Measurements from ENCODE around the gene PRR5.

PRR5 gene

GRCh38 chr22:44709881-44710392 lies 7.9 kb downstream of the PRR5 start:
- no peak overlapping the region for H3K27ac ChIP-seq (ENCODE audit: low read depth, low read length)
- H3K9me2 ChIP-seq (replicated peaks; ENCODE audit: control insufficient read depth, low read length): no peaks in the 10 kb centered on the region
- no peaks in the 10 kb centered on the region for H3K79me2 ChIP-seq (ENCODE audit: control insufficient read depth, low read length)
- no peak overlapping the region for H3K4me2 ChIP-seq (ENCODE audit: low read length)
- TF ChIP-seq EZH2phosphoT487 (IDR thresholded peaks at IDR 0.05; ENCODE audit: borderline replicate concordance, low read length): no peak
- no peak overlapping the region for H3K4me3 ChIP-seq (ENCODE audit: low read length)
- H3K36me3 ChIP-seq (ENCODE audit: control insufficient read depth, low read length): no peaks in the 10 kb centered on the region
- H3K27me3 ChIP-seq (ENCODE audit: control insufficient read depth, low read length): no peaks in the 10 kb centered on the region
- no peaks in the 10 kb centered on the region for H3K4me1 ChIP-seq (ENCODE audit: control insufficient read depth, low read length)
- H4K20me1 ChIP-seq (ENCODE audit: control insufficient read depth, insufficient read depth, low read depth, low read length): no peaks in the 10 kb centered on the region
- no peaks in the 10 kb centered on the region for H3K9me3 ChIP-seq (ENCODE audit: control insufficient read depth, insufficient read depth, low read length)
- no peaks in the 10 kb centered on the region for H3F3A ChIP-seq (ENCODE audit: control insufficient read depth, insufficient read depth)

DNA sequence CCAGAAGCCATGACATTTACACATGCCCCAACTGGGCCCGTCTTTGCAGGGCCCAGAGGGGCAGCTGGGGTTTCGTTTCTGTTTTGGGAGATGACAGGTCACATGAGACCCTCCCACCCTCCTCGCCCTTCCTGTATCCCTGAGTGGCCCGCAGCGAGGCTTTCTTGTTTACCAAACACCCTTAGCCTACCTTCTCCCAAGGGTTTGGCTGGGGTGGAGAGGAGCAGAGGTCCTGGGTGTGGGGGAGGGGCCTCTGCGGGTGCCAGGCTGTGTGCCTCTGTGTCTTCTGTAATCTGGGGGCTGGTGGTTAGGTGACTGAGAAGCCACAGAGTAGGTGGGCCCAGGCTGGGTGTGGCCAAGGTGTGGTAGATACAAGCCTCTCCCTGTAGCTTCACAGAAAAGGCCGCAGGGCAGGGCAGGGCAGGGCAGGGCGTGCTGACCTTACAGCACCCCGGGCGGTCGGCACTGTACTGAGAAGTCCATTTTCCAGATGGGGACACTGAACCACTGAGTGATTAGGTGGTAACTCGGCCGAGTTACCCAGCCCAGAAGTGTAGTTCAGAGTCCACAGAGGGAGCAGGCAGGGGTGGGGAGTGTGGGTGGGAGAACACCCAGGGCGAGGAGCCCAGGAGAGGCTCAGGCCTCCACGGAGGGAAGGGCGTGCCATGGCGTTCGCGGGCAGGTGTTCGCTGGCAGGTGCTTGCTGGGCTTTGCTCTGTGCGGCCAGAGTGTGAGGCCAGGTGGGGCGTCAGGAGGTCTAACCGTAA lies 8.7 kb downstream of the PRR5 start:
- no peak overlapping the region for H3K4me3 ChIP-seq (ENCODE audit: low read length)

DNA sequence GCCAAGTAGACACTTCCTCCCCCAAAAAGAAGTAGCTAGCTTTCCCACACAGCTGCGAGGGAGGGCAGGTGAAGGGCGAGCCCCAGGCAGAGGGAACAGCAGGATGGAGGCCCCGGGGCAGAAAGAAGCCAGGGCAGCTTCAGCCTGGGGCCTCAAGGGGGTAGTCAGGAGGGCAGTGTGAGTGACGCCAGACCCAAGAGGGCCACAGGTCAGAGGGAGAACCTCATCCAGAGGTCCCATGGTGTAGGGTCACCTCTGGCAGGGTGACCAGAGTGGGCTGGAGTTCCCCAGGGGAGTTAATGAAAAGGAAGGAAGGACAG lies 9.2 kb downstream of the PRR5 start:
- no peaks in the 10 kb centered on the region for H3K79me2 ChIP-seq (ENCODE audit: control insufficient read depth, low read length)
- TF ChIP-seq, protein P1, sequence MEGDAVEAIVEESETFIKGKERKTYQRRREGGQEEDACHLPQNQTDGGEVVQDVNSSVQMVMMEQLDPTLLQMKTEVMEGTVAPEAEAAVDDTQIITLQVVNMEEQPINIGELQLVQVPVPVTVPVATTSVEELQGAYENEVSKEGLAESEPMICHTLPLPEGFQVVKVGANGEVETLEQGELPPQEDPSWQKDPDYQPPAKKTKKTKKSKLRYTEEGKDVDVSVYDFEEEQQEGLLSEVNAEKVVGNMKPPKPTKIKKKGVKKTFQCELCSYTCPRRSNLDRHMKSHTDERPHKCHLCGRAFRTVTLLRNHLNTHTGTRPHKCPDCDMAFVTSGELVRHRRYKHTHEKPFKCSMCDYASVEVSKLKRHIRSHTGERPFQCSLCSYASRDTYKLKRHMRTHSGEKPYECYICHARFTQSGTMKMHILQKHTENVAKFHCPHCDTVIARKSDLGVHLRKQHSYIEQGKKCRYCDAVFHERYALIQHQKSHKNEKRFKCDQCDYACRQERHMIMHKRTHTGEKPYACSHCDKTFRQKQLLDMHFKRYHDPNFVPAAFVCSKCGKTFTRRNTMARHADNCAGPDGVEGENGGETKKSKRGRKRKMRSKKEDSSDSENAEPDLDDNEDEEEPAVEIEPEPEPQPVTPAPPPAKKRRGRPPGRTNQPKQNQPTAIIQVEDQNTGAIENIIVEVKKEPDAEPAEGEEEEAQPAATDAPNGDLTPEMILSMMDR (IDR thresholded peaks at IDR 0.05; ENCODE audit: low read depth, low read length, poor library complexity, severe bottlenecking): no peak
- no peak for TF ChIP-seq EZH2phosphoT487 (IDR thresholded peaks at IDR 0.05; ENCODE audit: borderline replicate concordance, low read length)
- H3K9me2 ChIP-seq (replicated peaks; ENCODE audit: control insufficient read depth, low read length): no peaks in the 10 kb centered on the region
- no peaks in the 10 kb centered on the region for H3F3A ChIP-seq (ENCODE audit: control insufficient read depth, insufficient read depth)
- no peaks in the 10 kb centered on the region for H3K27me3 ChIP-seq (ENCODE audit: control insufficient read depth, low read length)
- H3K9me3 ChIP-seq (ENCODE audit: control insufficient read depth, insufficient read depth, low read length): no peaks in the 10 kb centered on the region
- no peak overlapping the region for H3K4me2 ChIP-seq (ENCODE audit: low read length)
- H3K4me3 ChIP-seq (ENCODE audit: low read length): no peak overlapping the region
- H3K27ac ChIP-seq (ENCODE audit: low read depth, low read length): no peak overlapping the region
- H4K20me1 ChIP-seq (ENCODE audit: control insufficient read depth, insufficient read depth, low read depth, low read length): no peaks in the 10 kb centered on the region
- no peaks in the 10 kb centered on the region for H3K36me3 ChIP-seq (ENCODE audit: control insufficient read depth, low read length)
- H3K4me1 ChIP-seq (ENCODE audit: control insufficient read depth, low read length): no peaks in the 10 kb centered on the region

More for the DNA sequence above, 8.7 kb downstream of the PRR5 start:
- Histone ChIP-seq H3K36me3 (ENCODE audit: control insufficient read depth, low read length) (no peaks in the 10 kb centered on the region), H3K9me3 (ENCODE audit: control insufficient read depth, insufficient read depth, low read length) (no peaks in the 10 kb centered on the region), H3K79me2 (ENCODE audit: control insufficient read depth, low read length) (no peaks in the 10 kb centered on the region), H4K20me1 (ENCODE audit: control insufficient read depth, insufficient read depth, low read depth, low read length) (no peaks in the 10 kb centered on the region), H3K4me1 (ENCODE audit: control insufficient read depth, low read length) (no peaks in the 10 kb centered on the region), H3F3A (ENCODE audit: control insufficient read depth, insufficient read depth) (no peaks in the 10 kb centered on the region), H3K9me2 (replicated peaks; ENCODE audit: control insufficient read depth, low read length) (no peaks in the 10 kb centered on the region), H3K27ac (ENCODE audit: low read depth, low read length) (no peak overlapping the region), H3K4me2 (ENCODE audit: low read length) (no peak overlapping the region), H3K27me3 (ENCODE audit: control insufficient read depth, low read length) (no peaks in the 10 kb centered on the region)
- TF ChIP-seq, protein P1 (IDR thresholded peaks at IDR 0.05; ENCODE audit: low read depth, low read length, poor library complexity, severe bottlenecking): no peak
- TF ChIP-seq EZH2phosphoT487 (IDR thresholded peaks at IDR 0.05; ENCODE audit: borderline replicate concordance, low read length): no peak

All from DOHH2 (cell line).